ENCODE measurements around the gene COL18A1.
"Not testable (repeated sequence)": the region's sequence is repeated elsewhere in the genome, so short reads cannot be mapped to it uniquely, and the experiment has no call there.

COL18A1 gene

GRCh38 chr21:45442686-45443594 is 38.0 kb downstream of the COL18A1 start:
- not testable (repeated sequence) for DNase-seq

GRCh38 chr21:45443595-45444181 is 38.7 kb downstream of the COL18A1 start:
- DNase-seq: no peak

- no peak for DNase-seq
These were observed 39.4 kb downstream of the COL18A1 start for GRCh38 chr21:45444385-45444784.

- no peak for DNase-seq
These were observed 40.4 kb downstream of the COL18A1 start for GRCh38 chr21:45445369-45445768.

GRCh38 chr21:45447821-45448220 is 42.9 kb downstream of the COL18A1 start:
- no peak for DNase-seq

GRCh38 chr21:45448283-45448809 is 43.4 kb downstream of the COL18A1 start:
- no peak for DNase-seq

- DNase-seq: no peak
These were observed 44.1 kb downstream of the COL18A1 start for GRCh38 chr21:45448810-45449657.

GRCh38 chr21:45449658-45450422 is 44.9 kb downstream of the COL18A1 start:
- DNase-seq: no peak

- no peak for DNase-seq
These were observed 45.6 kb downstream of the COL18A1 start for GRCh38 chr21:45450423-45451090.

- no peak for DNase-seq
These were observed 46.3 kb downstream of the COL18A1 start for GRCh38 chr21:45451091-45451740.

- no peak for DNase-seq
These were observed 46.8 kb downstream of the COL18A1 start for GRCh38 chr21:45451771-45452182.

GRCh38 chr21:45452696-45453307 is 47.8 kb downstream of the COL18A1 start:
- no peak for DNase-seq

- no peak for DNase-seq
These were observed 48.5 kb downstream of the COL18A1 start for GRCh38 chr21:45453308-45453950.

- no peak for DNase-seq
These were observed 49.3 kb downstream of the COL18A1 start for GRCh38 chr21:45454060-45454925.

GRCh38 chr21:45454926-45455673 is 50.1 kb downstream of the COL18A1 start:
- DNase-seq: no peak

- DNase-seq: no peak
These were observed 51.0 kb downstream of the COL18A1 start for GRCh38 chr21:45455674-45456583.

- no peak for DNase-seq
These were observed 51.7 kb downstream of the COL18A1 start for GRCh38 chr21:45456584-45457160.

All from DMS 273 treated with DMSO at 0.1 percent for 48 hours (cell line).